Spinal cord (tissue), 10 donors: ENCODE data around the gene ASXL2. TPM values are rescaled to one million over a fixed set of nuclear protein-coding genes. Genes with fewer than 3 reads are reported as not detected.
"Not testable (repeated sequence)": the region's sequence is repeated elsewhere in the genome, so short reads cannot be mapped to it uniquely, and the experiment has no call there.

Experiments used
- DNase-seq, 6 donors: peaks; one replicate each; pipeline versions ENCODE4 v3.0.0 to v3.0.0-alpha.2; 2013 to 2015; ENCODE audit warnings: low spot score in 6 of 6, low read depth in 4 of 6
- H3K27ac ChIP-seq: one replicate; pipeline ENCODE4 v1.5.1; 2013; ENCODE audit warnings: low read depth, low read length, control low read depth
- H3K27me3 ChIP-seq: one replicate; pipeline ENCODE4 v1.6.1; 2013; ENCODE audit warnings: low read length; ENCODE audit not compliant: control insufficient read depth, insufficient read depth
- H3K36me3 ChIP-seq: one replicate; pipeline ENCODE4 v1.6.1; 2013; ENCODE audit warnings: low read length; ENCODE audit not compliant: control insufficient read depth, insufficient read depth
- H3K4me1 ChIP-seq: one replicate; pipeline ENCODE4 v1.6.1; 2013; ENCODE audit warnings: low read length; ENCODE audit not compliant: control insufficient read depth, insufficient read depth
- H3K4me3 ChIP-seq: one replicate; pipeline ENCODE4 v1.5.1; 2013; ENCODE audit warnings: low read depth, low read length, control low read depth
- H3K9me3 ChIP-seq: one replicate; pipeline ENCODE4 v1.6.1; 2013; ENCODE audit warnings: low read length; ENCODE audit not compliant: control insufficient read depth, insufficient read depth
- WGBS: methylation state at CpG from one replicate; pipeline ENCODE4 v1.1.5; 2013; ENCODE audit warnings: missing lambda C conversion rate; ENCODE audit not compliant: insufficient coverage; 5-methylcytosine and 5-hydroxymethylcytosine counted together
- polyA plus RNA-seq, 2 donors: library from polyadenylated mRNA; unstranded; fragments of 120-200 nt; gene quantifications; one replicate each; pipeline ENCODE4 v1.2.1, GENCODE V29; 2013; ENCODE audit not compliant: insufficient read length in 2 of 2
- total RNA-seq, 2 donors: library from RNA; depleted of rRNA in 1 of 2; stranded (reverse); fragments of 120-200 nt in 1 of 2; fragments of >200 nt in 1 of 2; gene quantifications; one replicate each; pipeline versions ENCODE4 v1.2.3 to v1.2.4, GENCODE V29; 2013 to 2014
- donor health status: healthy.

Gene ASXL2
- total and polyA plus RNA-seq, 4 donors = 7.0 to 13.2 (median 11.2) TPM

DNA sequence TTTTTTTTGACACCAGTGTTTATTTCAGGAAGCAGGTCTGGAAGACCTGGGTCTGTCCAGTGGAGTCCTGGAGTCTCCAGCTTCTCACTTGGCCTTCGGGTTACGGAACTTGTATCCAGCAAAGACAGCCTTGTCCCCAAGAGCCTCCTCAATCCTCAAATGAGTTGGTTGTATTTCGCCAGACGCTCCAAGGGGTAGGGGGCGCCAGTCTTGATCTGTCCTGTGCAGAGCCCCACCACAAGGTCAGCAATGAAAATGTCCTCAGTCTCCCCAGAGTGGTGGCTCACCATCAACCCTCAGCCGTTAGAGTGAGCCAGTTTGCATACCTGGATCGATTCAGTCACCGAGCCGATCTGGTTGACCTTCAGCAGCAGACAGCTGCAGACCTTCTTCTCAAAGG is 21.9 kb downstream of the ASXL2 start:
- Histone ChIP-seq H3K36me3 (no peaks in the 10 kb centered on the region), H3K9me3 (no peaks in the 10 kb centered on the region), H3K27me3 (no peaks in the 10 kb centered on the region), H3K4me1 (peaks cover 6% of the 10 kb centered on the region), H3K27ac (no peak overlapping the region), H3K4me3 (no peak overlapping the region)
- DNase-seq = no peak
- 97% methylated on average over 9 of the region's 9 CpGs for WGBS

DNA sequence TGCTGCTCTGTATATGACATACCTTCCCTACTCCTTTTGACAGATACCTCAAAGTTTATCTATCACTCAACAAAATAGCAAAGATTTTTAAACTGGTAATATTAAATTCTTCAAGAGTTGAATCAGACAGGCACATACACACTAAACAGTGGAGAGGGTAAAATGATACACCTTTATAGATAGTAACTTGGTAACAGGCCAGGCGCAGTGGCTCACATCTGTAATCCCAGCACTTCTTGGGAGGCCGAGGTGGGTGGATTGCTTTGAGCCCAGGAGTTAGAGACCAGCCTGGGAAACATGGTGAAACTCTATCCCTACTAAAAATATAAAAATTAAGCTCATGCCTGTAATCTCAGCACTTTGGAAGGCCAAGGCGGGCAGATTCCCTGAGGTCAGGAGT is 23.2 kb downstream of the ASXL2 start:
- Histone ChIP-seq H3K27me3 (no peaks in the 10 kb centered on the region), H3K27ac (no peak overlapping the region), H3K4me1 (peaks cover 6% of the 10 kb centered on the region), H3K36me3 (no peaks in the 10 kb centered on the region), H3K9me3 (no peaks in the 10 kb centered on the region), H3K4me3 (no peak overlapping the region)
- WGBS = no CpG with 5 or more reads among the region's 3 CpGs
- no peak for DNase-seq

DNA sequence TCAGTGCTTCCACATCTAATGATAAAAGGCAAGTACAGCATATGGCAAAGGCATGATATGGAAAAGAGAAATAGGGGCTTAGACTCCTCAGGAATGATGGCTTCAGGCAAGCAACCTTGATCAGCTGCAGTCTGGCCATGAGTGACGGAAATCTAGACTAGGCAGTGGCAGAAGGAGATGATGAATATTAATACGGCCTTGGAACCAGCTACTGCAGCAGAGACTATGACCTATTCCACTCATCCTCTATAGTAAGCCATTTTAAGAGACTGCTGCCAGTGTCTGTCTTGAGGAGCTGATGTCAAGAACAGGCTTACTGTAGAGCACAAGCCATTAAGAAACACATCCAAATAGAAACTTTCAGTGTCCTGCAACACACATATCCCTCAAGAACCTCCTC is 23.7 kb downstream of the ASXL2 start:
- Histone ChIP-seq H3K36me3 (no peaks in the 10 kb centered on the region), H3K4me1 (peaks cover 6% of the 10 kb centered on the region), H3K27ac (no peak overlapping the region), H3K9me3 (no peaks in the 10 kb centered on the region), H3K27me3 (no peaks in the 10 kb centered on the region), H3K4me3 (no peak overlapping the region)
- WGBS = 60% methylated on average over 1 of the region's 2 CpGs
- DNase-seq = peak in 2 of 6 donors; percentile 1 to 3

- WGBS = 77% methylated on average over 3 of the region's 5 CpGs
- H3K4me3 ChIP-seq = no peak overlapping the region
Measured at GRCh38 chr2:25853038-25853638, 25.1 kb downstream of the ASXL2 start.

DNA sequence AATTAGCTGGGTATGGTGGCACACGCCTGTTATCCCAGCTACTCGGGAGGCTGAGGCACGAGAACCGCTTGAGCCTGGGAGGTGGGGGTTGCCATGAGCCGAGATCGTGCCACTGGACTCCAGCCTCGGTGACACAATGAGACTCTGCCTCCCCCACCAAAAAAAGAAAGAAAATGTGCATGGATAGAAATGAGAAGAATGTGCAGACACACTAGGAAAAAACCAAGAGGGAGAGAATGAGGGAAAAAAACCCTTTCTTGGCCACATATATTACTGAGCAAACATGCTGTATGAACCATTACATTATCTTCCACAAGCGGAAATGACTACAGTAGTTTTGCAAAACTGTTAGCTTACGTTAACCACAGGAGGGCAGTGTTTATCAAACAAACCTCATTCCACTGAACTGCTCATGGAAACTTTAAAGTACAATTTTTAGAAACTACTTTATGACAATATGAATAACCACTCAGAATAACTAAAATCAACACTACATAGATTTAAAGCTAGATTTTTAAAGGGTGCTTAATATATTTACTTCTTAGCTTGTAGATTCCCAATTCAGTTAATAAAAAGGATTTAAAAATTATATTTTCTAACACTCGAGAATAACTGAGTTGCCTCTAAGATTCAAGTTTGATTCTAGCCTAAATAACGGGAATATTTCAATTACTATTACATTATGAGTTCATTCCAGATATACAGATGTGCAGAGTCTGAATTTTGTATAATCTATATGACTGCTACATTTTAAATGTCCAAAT is 26.4 kb downstream of the ASXL2 start:
- Histone ChIP-seq H3K4me1 (peaks cover 6% of the 10 kb centered on the region), H3K27ac (no peak overlapping the region), H3K9me3 (no peaks in the 10 kb centered on the region), H3K27me3 (no peaks in the 10 kb centered on the region), H3K4me3 (no peak overlapping the region), H3K36me3 (no peaks in the 10 kb centered on the region)
- DNase-seq = peak in 5 of 6 donors; percentile 19 to 83 (median 52)
- WGBS = 15% methylated on average over 2 of the region's 11 CpGs

More at GRCh38 chr2:25853038-25853638, 25.1 kb downstream of the ASXL2 start:
- no peak for DNase-seq
- Histone ChIP-seq H3K27ac (no peak overlapping the region), H3K9me3 (no peaks in the 10 kb centered on the region), H3K36me3 (no peaks in the 10 kb centered on the region), H3K4me1 (peaks cover 6% of the 10 kb centered on the region), H3K27me3 (no peaks in the 10 kb centered on the region)

DNA sequence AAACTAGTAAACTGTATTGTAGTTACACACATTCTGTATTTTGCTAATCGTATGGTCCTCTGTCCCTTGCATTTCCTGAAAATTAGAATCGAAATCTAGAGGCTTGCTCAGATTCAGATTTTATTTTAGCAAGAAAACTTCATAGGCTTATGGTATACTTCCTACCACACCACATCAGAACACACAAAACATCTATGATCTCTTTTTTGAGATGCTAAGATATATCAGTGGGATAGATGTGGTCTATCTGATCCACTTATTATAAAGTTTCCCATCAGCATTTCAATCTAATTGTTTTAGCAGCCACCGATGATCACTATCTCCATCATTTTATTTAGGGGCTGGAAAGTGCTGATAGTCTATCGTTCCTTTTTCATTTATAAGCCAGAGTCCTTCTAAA is 27.9 kb downstream of the ASXL2 start:
- WGBS = no CpG with 5 or more reads among the region's 4 CpGs
- not testable (repeated sequence) for H3K4me1 ChIP-seq, DNase-seq

GRCh38 chr2:25849350-25849749 is 28.9 kb downstream of the ASXL2 start:
- H3K9me3 ChIP-seq, H3K4me1 ChIP-seq, H3K27me3 ChIP-seq, H3K36me3 ChIP-seq, H3K4me3 ChIP-seq, DNase-seq, H3K27ac ChIP-seq: not testable (repeated sequence)
- WGBS = 94% methylated on average over 2 of the region's 7 CpGs

More for the DNA sequence above, 27.9 kb downstream of the ASXL2 start:
- not testable (repeated sequence) for H3K27ac ChIP-seq, H3K9me3 ChIP-seq, H3K27me3 ChIP-seq, H3K4me3 ChIP-seq, H3K36me3 ChIP-seq

DNA sequence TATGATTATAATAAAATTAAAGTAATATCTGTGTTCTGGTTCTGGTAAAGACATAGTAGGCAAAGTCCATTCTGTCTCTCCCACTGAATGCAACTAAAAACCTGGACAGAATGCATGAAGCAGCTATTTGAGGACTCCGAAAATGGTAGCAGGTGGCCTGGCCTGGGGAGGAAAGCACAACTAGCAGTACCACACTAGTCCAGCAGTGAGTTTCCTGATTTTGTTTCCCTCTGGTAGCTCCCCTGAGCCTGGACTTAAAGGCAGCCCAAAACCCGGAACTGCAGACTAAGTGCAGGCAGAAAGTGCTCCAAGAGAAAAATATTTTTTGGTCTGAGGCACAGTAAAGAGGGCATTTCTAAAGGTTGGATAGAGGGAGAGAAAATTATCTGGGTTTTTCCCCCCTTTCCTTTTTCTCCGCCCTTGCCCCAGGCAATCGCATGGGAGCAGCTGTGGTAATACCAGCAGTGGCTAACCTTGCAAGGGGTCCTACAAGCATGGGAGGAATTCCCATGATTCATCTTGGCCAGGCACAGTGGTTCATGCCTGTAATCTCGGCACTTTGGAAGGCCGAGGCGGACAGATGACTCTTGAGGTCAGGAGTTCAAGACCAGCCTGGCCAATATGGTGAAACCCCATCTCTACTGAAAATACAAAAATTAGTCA is 32.3 kb downstream of the ASXL2 start:
- no peak overlapping the region for H3K4me3 ChIP-seq
- H3K4me1 ChIP-seq = no peaks in the 10 kb centered on the region
- no peak for DNase-seq
- no peaks in the 10 kb centered on the region for H3K27me3 ChIP-seq
- 80% methylated on average over 6 of the region's 7 CpGs for WGBS
- H3K36me3 ChIP-seq = peaks cover 11% of the 10 kb centered on the region
- H3K9me3 ChIP-seq = no peaks in the 10 kb centered on the region
- H3K27ac ChIP-seq = no peak overlapping the region

GRCh38 chr2:25844089-25844488 is 34.2 kb downstream of the ASXL2 start:
- whole genome bisulfite sequencing = no CpG with 5 or more reads among the region's 1 CpG

More at GRCh38 chr2:25844089-25844488, 34.2 kb downstream of the ASXL2 start:
- Histone ChIP-seq H3K36me3 (peaks cover 11% of the 10 kb centered on the region), H3K27me3 (no peaks in the 10 kb centered on the region), H3K4me3 (no peak overlapping the region), H3K4me1 (no peaks in the 10 kb centered on the region), H3K27ac (no peak overlapping the region), H3K9me3 (no peaks in the 10 kb centered on the region)
- DNase-seq = no peak
